GM19239 (cell line): ENCODE measurements around the gene KCNJ15.

Experiments used
- DNase-seq: peaks from one replicate; pipeline ENCODE4 v3.0.0; 2011; ENCODE audit warnings: low spot score; ENCODE audit not compliant: insufficient read length
- FAIRE-seq: peaks from 2 replicates; lab custom pipeline; 2011; peaks lifted over from hg19 to GRCh38; lab: Jason Lieb, UNC

Gene KCNJ15

DNA sequence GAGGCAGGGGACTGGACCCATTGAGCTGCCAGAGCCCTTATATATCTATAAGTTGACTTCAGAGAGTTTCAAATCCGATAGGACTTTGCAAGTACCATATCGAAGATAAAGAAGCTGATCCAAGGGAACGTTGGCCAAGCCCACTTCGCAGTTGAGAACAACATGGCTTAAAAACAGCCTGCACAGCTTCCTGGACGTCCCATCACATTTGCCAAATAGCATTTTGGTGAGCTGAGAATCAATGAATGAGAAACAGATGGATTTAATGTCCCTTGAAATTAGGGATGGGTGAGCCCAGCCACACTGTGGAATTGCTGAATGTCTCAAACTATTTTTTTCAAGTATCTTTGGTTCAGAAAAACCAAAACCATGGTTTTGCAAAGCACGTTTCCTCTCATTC is 64.8 kb downstream of the KCNJ15 start:
- FAIRE-seq, result no peak
- no peak for DNase-seq

GRCh38 chr21:38322311-38322950 is 65.6 kb downstream of the KCNJ15 start:
- FAIRE-seq (no peak), DNase-seq (no peak)

DNA sequence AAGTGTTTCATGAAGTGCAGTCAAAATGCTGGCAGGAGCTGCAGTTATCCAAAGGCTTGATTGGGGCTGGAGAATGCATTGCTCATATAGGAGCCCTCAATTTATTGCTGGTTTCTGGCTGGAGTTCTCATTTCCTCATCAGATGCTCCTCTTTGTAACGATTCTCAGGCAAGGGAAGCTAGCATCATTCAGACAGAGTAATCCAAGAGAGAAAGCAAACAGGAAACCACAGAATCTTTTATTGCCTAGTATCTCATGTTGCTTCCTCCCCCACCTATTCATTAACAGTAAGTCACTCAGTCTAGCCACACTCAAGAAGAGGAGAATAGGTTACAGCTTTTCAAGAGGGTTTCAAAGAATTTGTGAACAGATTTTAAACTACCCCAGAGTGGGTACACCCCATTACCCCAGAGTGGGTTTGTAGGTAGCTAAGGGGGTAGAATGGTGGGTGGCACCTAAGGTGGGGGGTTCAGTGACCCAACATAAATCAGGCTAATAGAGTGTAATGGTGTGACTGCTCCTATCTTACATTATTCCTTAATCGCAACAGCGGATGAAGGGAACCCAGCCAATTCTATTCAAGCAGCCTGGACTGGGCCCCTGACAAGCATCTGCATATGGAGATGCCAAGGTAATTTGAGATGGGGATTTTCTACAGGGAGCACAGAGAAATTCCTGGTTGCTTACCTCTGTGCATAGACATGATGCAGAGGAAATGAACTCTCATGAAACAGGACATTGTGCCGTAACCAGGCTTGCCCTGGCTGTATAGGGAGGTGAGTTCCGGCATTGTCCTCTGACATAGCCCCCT is 67.1 kb downstream of the KCNJ15 start:
- FAIRE-seq (no peak), DNase-seq (no peak)

GRCh38 chr21:38325216-38325615 is 68.4 kb downstream of the KCNJ15 start:
- DNase-seq (no peak), FAIRE-seq (no peak)

DNA sequence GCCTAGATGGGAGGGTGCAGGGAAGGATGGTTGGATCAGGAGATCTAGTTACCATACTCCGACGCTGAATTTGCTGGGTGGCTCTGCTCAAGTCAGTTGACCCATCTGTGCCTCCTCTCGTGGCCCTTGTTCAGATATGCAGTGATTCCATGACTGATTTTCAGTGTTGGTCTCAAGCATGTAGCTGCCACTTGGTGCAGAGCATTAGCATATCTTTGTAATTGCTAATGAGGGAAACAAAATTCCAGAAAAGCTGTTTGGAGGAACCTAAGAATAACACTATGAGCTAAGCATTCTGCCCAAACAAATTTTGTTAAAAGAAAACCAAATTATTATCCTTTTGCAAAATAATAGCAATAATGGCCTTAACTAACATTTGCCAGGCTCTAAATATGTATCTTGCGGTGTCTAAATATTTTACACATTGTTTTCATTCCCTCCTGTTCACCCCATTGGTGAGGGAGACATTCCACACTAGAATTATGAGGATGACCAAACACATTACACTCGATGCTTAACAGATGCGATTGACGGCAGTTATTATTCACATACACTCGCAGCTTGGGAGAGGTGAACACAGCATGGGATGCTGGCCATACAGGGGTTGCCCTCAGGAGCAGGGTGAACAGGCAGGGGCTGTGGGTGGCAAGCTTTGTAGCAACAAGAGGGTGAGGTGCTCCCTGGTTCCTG is 69.1 kb downstream of the KCNJ15 start:
- no peak for DNase-seq
- no peak for FAIRE-seq

- FAIRE-seq (no peak), DNase-seq (no peak)
These were observed 69.6 kb downstream of the KCNJ15 start for GRCh38 chr21:38326429-38326828.

- FAIRE-seq (peak; percentile 45), DNase-seq (no peak)
These were observed 70.1 kb downstream of the KCNJ15 start for GRCh38 chr21:38326899-38327298.

GRCh38 chr21:38327984-38328383 is 71.2 kb downstream of the KCNJ15 start:
- FAIRE-seq, result no peak
- no peak for DNase-seq

- DNase-seq, result no peak
- FAIRE-seq, result no peak
These were observed 72.4 kb downstream of the KCNJ15 start for GRCh38 chr21:38329162-38329561.

DNA sequence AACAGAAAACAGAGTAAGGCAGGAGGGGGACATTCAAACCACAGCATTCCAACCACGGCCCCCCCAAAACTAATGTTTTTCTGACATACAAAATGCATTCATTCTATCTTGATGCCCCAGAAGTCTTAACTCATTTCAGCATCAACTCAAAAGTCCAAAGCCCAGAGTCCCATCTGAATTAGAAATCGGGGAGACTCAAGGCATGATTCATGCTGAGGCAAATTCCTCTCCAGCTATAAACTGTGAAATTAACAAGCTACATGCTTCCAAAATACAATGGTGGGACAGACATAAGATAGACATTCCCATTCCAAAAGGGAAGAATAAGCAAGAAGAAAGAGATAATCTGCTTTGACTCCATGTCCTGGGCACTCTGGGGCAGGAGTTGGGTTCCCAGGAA is 73.9 kb downstream of the KCNJ15 start:
- FAIRE-seq (no peak), DNase-seq (no peak)

- DNase-seq, result no peak
- no peak for FAIRE-seq
These were observed 76.8 kb downstream of the KCNJ15 start for GRCh38 chr21:38333301-38334272.

GRCh38 chr21:38334866-38335265 is 78.1 kb downstream of the KCNJ15 start:
- DNase-seq, result no peak
- FAIRE-seq, result no peak

DNA sequence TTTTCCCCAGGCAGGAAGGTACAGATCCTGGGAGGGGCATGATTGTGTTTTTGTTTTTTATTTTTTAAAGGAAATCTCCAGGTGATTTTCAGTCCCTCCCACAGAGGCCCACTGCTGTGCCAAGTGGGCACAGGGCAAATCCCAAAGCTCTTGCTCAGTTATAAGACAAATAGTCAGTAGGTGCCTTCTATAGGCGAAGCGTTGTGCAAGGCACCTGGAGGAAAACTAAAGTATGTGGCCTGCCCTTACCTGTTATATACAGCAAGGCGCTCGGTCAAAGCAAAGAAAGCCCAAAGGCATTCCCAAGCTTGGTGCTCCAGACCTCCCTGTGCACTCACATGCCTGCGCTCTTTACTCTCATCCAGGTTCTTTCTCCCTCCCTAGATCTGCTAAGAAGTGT is 81.0 kb downstream of the KCNJ15 start:
- FAIRE-seq (no peak), DNase-seq (no peak)

- DNase-seq, result no peak
- no peak for FAIRE-seq
These were observed 83.3 kb downstream of the KCNJ15 start for GRCh38 chr21:38340131-38340530.

DNA sequence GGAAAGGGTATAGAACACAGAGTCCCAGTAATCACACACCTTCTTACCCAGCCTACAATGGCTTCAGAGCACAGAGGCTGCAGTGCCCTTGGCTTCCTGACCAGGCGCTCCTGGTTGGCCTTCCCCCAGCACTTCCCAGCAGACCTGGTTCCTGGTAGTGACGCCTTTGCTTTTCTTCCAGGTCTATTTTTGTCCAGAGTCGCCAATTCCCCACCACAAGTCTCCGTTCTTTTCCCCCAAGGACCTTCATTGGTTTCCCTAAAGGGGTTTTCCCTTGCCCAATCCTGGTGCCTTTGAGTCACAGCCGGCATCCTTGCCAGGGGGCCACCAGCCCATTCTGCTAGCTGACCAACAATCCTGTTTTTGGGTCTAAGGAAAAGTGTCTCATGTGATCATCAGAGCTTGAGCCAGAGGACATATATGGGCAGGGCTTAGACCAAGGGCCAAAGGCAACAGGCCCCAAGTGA is 84.8 kb downstream of the KCNJ15 start:
- no peak for DNase-seq
- no peak for FAIRE-seq

DNA sequence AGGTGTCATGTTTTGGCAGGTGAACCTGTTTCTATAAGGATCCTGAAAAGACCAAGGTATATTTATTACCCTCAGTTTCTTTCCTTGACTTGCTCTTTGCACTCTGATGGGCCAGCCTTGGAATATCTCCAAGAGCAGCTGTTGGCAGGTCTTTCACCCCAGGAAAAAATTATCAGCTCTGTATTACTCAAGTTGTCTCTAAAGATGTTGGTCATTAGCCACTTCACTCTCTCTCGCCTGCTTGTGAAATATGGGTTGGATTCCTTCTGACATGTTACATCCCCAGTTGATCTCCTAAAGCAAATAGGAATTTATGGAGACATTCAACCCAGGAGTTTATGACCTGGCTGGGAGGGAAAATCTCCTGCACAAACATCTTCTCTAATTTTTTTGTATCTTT is 85.9 kb downstream of the KCNJ15 start:
- FAIRE-seq, result no peak

GRCh38 chr21:38343691-38344090 is 86.9 kb downstream of the KCNJ15 start:
- FAIRE-seq (no peak), DNase-seq (no peak)

More for the DNA sequence above, 85.9 kb downstream of the KCNJ15 start:
- no peak for DNase-seq

GRCh38 chr21:38346286-38346685 is 89.5 kb downstream of the KCNJ15 start:
- DNase-seq, result no peak
- peak; percentile 8 for FAIRE-seq

DNA sequence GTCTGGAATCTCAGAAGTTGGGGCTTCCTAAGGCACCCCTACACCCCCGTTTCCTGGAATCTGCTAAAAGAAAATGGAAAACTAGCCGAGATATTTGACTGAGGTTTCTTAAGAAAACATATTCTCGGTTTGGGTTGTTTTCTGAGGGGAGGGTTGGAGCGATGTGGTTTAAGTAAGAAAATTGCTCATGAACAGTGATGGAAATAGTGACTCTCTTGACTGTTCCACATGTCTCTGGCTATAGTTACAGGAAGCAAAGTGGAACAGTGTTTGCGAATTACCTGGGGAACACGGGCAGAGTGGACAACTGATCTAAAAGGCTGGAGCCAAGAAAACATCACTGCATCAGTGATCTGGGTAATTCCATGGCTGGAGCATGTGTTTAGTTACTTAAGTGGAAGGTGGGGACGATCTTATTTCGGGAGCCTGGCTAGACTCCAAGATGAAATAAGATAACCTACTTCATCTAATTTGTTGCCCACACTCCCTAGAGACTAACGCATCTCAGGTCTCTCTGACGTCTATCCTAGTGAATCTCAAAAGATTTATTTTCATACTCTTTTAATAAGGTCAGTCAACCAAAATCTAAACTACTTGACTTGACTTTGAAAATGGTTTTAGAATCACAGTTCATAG is 92.4 kb downstream of the KCNJ15 start:
- no peak for DNase-seq
- FAIRE-seq, result no peak

GRCh38 chr21:38349977-38350376 is 93.2 kb downstream of the KCNJ15 start:
- no peak for DNase-seq

More at GRCh38 chr21:38349977-38350376, 93.2 kb downstream of the KCNJ15 start:
- FAIRE-seq, result no peak
